GM21529 (cell line): ENCODE results near the gene ZNF418.

Experiments
- ATAC-seq: cut with Tn5 transposase; IDR thresholded peaks from one replicate; pipeline ENCODE4 v1.9.1; 2021; ENCODE audit not compliant: unreplicated experiment

Gene ZNF418

GRCh38 chr19:57934820-57935665 lies at the start of gene ZNF418:
Gene ZNF418 (minus strand): TSS chr19:57935402. CDS start chr19:57933822, 1,580 bp downstream.
- peak; percentile 74 for ATAC-seq

- ATAC-seq, result no peak
Measured at GRCh38 chr19:57978586-57979289, 43.5 kb upstream of the ZNF418 start.

DNA sequence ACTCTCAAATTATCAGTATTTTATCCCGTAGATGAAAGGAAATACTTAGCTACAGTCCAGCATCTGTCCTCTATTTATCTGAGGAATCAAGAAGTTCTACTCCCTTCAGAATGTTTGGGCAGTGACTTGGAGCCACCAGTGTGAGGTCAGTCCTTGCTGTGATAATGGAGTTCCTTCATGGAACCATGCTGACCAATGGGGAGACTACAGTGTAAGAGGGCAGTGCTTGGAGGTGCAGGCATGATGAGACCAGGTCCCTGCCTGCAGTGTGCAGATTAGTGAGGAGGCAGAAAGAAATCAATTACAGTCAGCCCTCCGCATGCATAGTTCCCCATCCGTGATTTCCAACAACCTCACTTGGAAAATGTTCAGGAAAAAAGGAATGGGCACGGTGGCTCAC lies 39.2 kb upstream of the ZNF418 start, which contains the start of gene C19orf18:
C19orf18 (minus strand) TSS at position 101 of the 400 bp plus-strand sequence. CDS start 102 bp downstream, outside the sequence.
- no peak for ATAC-seq

DNA sequence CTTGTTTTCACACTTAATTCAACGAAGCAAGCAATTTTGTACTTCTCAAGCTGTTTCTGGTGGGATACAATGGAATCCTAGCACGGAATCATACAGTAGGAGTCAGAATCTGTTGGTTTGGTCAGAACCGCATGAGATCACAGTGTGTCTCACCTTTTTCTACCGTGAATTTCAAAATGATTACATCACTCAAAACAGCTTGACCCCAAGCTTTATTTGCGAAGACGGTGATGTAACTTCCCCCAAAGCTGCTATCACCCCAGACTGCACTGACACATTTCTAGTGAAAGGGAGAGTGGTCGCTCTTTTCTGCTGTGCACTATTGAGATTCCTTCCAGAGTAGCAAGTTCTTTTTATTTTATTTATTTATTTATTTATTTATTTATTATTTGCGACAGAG lies 29.6 kb upstream of the ZNF418 start:
- no peak for ATAC-seq

GRCh38 chr19:57961785-57962184 lies 26.6 kb upstream of the ZNF418 start:
- no peak for ATAC-seq

DNA sequence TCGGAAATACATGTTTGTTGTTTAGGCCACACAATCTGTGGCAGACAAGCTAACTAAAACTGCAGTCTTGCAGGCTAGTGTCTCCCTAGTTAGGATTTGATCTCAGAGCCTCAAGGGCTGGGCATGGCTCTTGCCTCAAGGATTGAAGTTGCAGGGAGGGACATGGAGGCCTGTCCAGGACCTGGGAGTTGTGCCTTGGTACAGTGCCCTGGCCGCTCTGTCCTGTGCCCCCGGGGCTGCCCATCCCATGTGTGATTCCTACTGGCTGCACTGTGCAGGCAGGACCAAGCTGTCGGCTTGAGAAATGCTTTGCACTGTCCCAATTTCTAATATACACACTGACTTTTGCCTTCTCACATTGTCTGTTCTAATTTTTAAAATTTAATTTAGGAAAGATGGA lies 19.8 kb upstream of the ZNF418 start:
- no peak for ATAC-seq

GRCh38 chr19:57949702-57950101 lies 14.5 kb upstream of the ZNF418 start:
- ATAC-seq, result no peak

DNA sequence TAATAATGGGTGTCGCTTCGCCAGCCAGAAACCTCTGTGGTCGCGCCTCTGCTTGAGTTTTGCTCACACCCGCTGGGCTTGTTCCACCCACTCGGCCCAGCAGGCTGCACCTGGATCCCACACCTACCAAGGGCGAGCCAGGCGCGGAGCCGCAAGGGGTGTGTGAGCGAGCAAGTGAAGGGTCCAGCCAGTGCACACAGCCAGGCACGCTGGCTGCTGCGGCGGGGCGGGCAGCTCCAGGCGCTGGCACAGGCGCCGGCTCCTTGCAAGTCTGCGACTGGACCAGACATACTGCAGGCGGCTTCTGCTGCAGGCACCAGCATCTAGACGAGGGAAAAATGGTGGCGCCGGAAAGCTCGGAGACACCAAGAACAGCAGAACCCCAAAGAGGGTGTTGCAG lies 14.1 kb upstream of the ZNF418 start:
- no peak for ATAC-seq

DNA sequence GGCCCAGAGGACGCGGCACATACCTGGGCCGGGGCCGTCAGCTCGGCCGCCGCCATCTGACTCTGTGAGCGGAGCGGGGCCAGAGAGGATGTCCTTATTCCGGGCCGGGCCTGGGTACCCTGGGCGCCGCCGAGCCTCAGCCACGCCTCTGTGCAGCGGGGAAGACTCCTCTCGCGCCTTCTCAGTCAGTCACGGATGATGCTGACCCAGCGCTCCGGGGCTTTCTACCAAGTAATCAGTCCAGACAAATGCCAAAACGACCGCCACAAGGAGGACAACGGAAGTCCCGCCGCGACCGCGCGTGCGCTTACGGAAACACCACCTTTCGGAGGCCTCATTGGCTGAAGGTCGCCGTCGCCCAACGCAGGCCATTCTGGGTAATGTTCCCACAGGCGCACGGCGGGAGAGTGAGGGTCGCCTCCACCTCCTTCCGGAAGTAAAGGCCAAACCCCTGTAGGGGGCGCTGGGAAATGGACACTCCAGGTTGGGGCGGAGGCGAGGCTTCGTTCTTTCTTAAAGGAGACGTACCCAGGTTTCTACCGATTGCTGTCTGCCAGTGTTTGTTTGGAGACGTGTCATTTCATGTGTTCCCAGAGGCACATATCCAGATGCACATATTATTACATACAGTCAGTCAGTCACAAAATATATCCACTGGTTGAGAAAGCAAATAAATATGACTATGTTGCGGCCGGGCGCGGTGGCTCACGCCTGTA lies 12.4 kb upstream of the ZNF418 start, which contains the start of gene ZNF256:
ZNF256 (minus strand) TSS at position 288 of the 716 bp plus-strand sequence; CDS start at position 56, 232 bp downstream.
- ATAC-seq, result peak; percentile 92

GRCh38 chr19:57947088-57947418 lies 11.9 kb upstream of the ZNF418 start:
- ATAC-seq, result no peak

DNA sequence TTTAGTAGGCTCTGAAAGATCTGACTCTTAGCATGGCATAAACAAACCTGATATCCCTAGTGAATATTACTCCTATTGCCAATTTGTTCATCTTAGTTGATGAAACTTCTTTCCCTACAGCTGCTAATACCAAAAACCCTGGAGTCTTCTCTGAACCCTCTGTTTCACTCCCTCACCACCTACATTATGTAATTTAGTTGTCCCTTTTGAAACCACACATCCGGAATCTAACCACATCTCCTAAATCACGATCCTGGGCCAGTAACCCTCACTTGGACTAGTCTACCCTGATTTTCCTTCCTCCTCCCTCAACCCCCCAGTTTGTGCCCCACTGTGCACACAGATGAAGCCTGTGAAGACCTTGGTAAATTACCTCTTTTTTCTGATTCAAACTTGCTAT lies 11.1 kb upstream of the ZNF418 start:
- no peak for ATAC-seq

DNA sequence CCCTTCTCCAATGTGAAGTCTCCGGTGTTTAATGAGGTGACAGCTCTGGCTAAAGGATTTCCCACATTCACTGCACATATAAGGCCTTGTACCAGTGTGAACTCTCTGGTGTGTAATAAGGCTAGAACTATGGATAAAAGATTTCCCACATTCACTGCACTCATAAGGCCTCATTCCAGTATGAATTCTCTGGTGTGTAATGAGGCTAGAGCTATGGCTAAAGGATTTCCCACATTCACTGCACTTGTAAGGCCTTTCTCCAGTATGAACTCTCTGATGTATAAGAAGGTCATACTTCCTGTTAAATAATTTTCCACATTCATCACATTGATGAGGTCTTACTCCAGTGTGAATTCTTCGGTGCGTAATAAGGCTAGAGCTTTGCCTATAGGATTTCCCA lies 6.4 kb upstream of the ZNF418 start:
- no peak for ATAC-seq

- no peak for ATAC-seq
Measured at GRCh38 chr19:57935731-57936130, 529 bp upstream of the ZNF418 start.

DNA sequence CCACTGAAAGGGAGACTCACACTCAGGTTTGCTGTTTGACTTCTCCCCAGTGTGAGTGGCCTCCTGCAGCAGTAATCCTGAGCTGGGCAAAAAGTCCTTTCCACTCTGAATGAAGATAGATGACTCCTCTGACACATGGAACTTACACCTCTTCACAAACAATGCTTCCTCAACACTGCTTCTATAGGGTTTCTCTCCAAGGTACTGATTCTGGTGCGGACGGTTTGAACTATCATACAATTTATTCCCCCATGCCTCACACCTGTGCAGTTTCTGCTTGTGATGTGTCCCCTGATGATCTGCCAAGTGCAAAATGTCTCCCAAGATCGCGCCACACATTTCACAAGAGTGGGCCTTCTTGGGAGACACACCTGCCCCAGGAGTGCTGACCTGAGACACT lies 7.6 kb downstream of the ZNF418 start:
- no peak for ATAC-seq

- peak; percentile 97 for ATAC-seq
Measured at GRCh38 chr19:57916168-57916995, 18.8 kb downstream of the ZNF418 start, which contains the start of gene ZNF417. Gene ZNF417 (minus strand): TSS chr19:57916592. CDS start chr19:57916411, 181 bp downstream.

DNA sequence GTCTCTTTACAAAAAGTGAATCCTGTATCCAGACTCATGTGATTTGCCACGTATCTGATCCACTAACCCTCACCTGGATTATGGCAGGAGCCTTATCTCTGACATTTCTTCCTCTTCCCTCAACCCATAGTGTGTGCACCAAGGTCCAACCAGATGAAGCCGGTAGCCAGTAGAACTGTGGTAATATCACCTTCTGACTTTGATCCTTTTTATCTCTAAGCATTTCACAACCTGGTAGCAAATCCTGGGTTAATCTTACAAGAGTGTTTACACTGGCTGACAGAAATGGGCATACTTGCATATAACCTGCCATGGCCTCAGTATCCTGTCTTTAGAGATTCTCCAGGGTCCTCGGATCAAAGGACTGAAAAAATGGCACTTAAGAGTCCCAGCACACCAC lies 20.7 kb downstream of the ZNF418 start:
- ATAC-seq, result no peak

- no peak for ATAC-seq
Measured at GRCh38 chr19:57907394-57907793, 27.8 kb downstream of the ZNF418 start.

GRCh38 chr19:57905258-57905657 lies 29.9 kb downstream of the ZNF418 start:
- ATAC-seq, result no peak

- ATAC-seq, result no peak
Measured at GRCh38 chr19:57903618-57904184, 31.5 kb downstream of the ZNF418 start.

DNA sequence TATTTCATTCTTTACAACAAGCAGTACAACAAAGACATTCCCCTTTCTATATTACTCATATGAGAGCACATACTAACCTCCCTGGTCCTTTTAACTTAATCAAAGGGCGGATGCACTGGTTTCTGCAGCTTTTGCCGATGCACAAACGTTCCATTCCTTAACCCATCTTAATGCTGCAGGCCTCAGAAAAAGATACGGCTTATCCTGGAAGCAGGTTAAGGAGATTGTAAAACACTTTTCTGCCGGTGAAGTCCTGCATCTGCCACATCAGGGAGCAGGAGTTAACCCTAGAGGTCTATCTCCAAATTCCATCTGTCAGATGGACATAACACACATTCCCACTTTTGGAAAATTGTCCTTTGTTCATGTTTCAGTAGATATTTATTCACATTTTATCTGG lies 34.9 kb downstream of the ZNF418 start:
- ATAC-seq, result no peak
